GM20000 (cell line): ENCODE measurements around the gene ZBTB5.

Source experiments
- DNase-seq: peaks from one replicate; pipeline ENCODE4 v3.0.0; 2012; ENCODE audit warnings: low spot score
- CTCF ChIP-seq: IDR thresholded peaks from 2 replicates; pipeline ENCODE4 v1.5.1; 2012; ENCODE audit warnings: mild to moderate bottlenecking, control low read depth; ENCODE audit errors: extremely low read depth, missing control alignments

ZBTB5 gene

GRCh38 chr9:37414503-37414943 lies 50.7 kb downstream of the ZBTB5 start:
- no peak for TF ChIP-seq CTCF
- DNase-seq = no peak

GRCh38 chr9:37413311-37413710 lies 51.9 kb downstream of the ZBTB5 start:
- DNase-seq = no peak
- TF ChIP-seq CTCF = no peak

GRCh38 chr9:37412431-37413151 lies 52.7 kb downstream of the ZBTB5 start:
- TF ChIP-seq CTCF = no peak
- no peak for DNase-seq

GRCh38 chr9:37410969-37411785 lies 54.1 kb downstream of the ZBTB5 start:
- DNase-seq = peak; percentile 54
- TF ChIP-seq CTCF = peak; percentile 61

DNA sequence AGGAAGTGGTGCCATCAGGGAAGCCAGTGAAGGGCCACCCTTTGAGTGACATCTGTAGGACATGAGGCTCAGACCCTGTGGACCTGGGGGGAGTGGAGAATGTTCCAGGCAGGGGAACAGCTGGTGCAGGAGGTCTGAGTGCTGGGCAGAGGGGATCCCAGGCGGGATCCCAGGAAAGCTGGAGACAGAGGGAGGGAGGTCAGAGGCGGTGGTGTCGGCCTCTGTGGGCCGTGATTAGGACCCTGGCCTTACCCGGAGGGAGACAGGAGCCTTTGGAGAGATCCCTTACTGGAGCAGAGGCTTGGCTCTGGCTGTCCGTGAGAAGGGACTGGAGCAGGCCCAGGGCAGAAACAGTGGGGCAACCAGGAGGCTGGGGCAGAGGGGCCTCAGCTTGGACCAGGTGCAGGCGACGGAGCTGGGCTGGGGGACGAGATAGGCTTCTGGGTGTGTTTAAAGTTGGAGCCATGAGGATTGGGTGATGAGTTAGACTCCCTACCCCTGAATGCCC lies 54.8 kb downstream of the ZBTB5 start:
- TF ChIP-seq CTCF = no peak
- DNase-seq = no peak

GRCh38 chr9:37408933-37409710 lies 56.1 kb downstream of the ZBTB5 start:
- DNase-seq = peak; percentile 76
- TF ChIP-seq CTCF = no peak

GRCh38 chr9:37407468-37407867 lies 57.8 kb downstream of the ZBTB5 start:
- no peak for TF ChIP-seq CTCF
- no peak for DNase-seq
